Lower leg skin (tissue), 3 donors: Measurements from ENCODE around the gene ADGRL3.

Experiments
- CTCF ChIP-seq, 3 donors: fragments of 450-650 bp; IDR thresholded peaks; one replicate each; pipeline ENCODE4 v1.5.1; 2016; ENCODE audit warnings: antibody characterized with exemption in 3 of 3, mild to moderate bottlenecking in 3 of 3, moderate library complexity in 2 of 3
- POLR2A ChIP-seq, 2 donors: fragments of 450-650 bp; IDR thresholded peaks; one replicate each; pipeline ENCODE4 v1.6.1; 2016 to 2017; ENCODE audit warnings: antibody characterized with exemption in 2 of 2, mild to moderate bottlenecking in 1 of 2, moderate library complexity in 1 of 2

GRCh38 chr4:61909031-61909430 is 708.9 kb downstream of the ADGRL3 start:
- TF ChIP-seq POLR2A (IDR thresholded peaks at IDR 0.05) (no peak), CTCF (IDR thresholded peaks at IDR 0.05) (no peak)
